Prostate gland (tissue), 2 donors: ENCODE results near the gene CDK5R1. TPM values are rescaled to one million over a fixed set of nuclear protein-coding genes. Genes with fewer than 3 reads are reported as not detected.
"Not testable (repeated sequence)": the region's sequence is repeated elsewhere in the genome, so short reads cannot be mapped to it uniquely, and the experiment has no call there.

ENCODE experiments used
- DNase-seq: peaks from one replicate; pipeline ENCODE4 v3.0.0-alpha.2; 2019; ENCODE audit warnings: low spot score
- H3K27ac ChIP-seq, 2 donors: fragments of 200-600 bp; sonication (generic); 2 replicates each; pipeline ENCODE4 v1.5.1; 2017 to 2019
- H3K27me3 ChIP-seq: fragments of 200-600 bp; sonication (generic); replicated peaks from 2 replicates; pipeline ENCODE4 v1.5.1; 2019; ENCODE audit not compliant: insufficient read depth
- H3K36me3 ChIP-seq, 2 donors: fragments of 200-600 bp; sonication (generic); 1 replicate in 1 of 2; 2 replicates in 1 of 2; pipeline versions ENCODE4 v1.5.1 to v1.8.1; 2017 to 2019
- H3K4me1 ChIP-seq: fragments of 200-600 bp; sonication (generic); replicated peaks from 2 replicates; pipeline ENCODE4 v1.5.1; 2019
- H3K4me3 ChIP-seq, 2 donors: fragments of 200-600 bp; sonication (generic); 2 replicates each; pipeline ENCODE4 v1.5.1; 2017 to 2019
- H3K9me3 ChIP-seq: fragments of 200-600 bp; sonication (generic); 2 replicates; pipeline ENCODE4 v1.5.1; 2017
- CTCF ChIP-seq, 4 experiments: fragments of 200-600 bp in 2 of 4; fragments of 450-650 bp in 2 of 4; sonication (generic) in 2 of 4; IDR thresholded peaks; 1 replicate in 3 of 4; 2 replicates in 1 of 4; pipeline ENCODE4 v1.5.1; 2016 to 2019; ENCODE audit warnings: antibody characterized with exemption in 4 of 4, mild to moderate bottlenecking in 2 of 4, moderate library complexity in 2 of 4
- POLR2A ChIP-seq: fragments of 450-650 bp; IDR thresholded peaks from one replicate; pipeline ENCODE4 v1.6.1; 2016; ENCODE audit warnings: antibody characterized with exemption, mild to moderate bottlenecking
- POLR2AphosphoS5 ChIP-seq: sonication (generic); formaldehyde crosslinking; IDR thresholded peaks from one replicate; pipeline ENCODE4 v1.6.1; 2017; ENCODE audit warnings: antibody characterized with exemption
- WGBS: methylation state at CpG from one replicate; pipeline ENCODE4 v1.1.5; 2018; 5-methylcytosine and 5-hydroxymethylcytosine counted together
- intact Hi-C: fragments of 100-400 bp; cut with DNase I; formaldehyde crosslinking; loops from one replicate; pipeline ENCODE4 v1.14.2; 2022
- total RNA-seq, 2 donors: library from RNA; depleted of rRNA; stranded (reverse); fragments of >200 nt; gene quantifications; one replicate each; pipeline ENCODE4 v1.1.0, GENCODE V29; 2016

CDK5R1 gene
- total RNA-seq, 2 donors from 2014 or later, result 0.46 to 5.1 TPM

DNA sequence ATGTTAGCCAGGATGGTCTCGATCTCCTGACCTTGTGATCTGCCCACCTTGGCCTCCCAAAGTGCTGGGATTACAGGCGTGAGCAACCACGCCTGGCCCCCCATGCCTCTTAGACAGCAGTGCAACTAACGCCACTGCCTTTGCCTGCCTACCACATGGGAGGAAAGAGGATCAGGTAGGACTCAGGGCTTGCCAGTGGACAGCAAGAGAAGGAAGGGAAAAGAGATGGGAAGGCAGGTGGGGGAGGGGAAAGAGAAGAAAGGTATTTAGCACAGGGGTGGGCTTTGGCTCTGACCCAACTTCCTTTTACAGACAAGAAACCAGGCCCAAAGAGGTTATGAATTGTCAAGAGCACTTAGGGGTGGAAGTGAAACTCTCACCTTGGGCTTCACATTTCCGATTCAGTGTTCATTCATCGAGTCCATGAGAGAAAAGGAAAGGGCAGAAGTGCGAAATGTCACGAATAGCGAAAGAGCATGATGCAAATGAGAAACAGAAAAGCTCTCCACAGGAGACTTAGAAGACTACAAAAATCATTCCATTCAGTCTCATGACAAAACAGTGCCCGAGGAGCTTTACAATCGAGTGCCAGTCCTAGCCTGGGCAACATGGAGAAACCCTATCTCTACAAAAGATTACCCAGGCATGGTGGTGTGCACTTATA lies 36.4 kb downstream of the CDK5R1 start:
- 93% methylated on average over 11 of the region's 11 CpGs for WGBS
- Histone ChIP-seq H3K9me3 (no peaks in the 10 kb centered on the region), H3K36me3 (no peaks in the 10 kb centered on the region), H3K4me3 (no peak overlapping the region), H3K4me1 (no peaks in the 10 kb centered on the region), H3K27ac (no peak overlapping the region), H3K27me3 (no peaks in the 10 kb centered on the region)
- DNase-seq, result no peak
- intact Hi-C loops, result no loop called here
- TF ChIP-seq POLR2A (no peak), CTCF (IDR thresholded peaks at IDR 0.05) (no peak), POLR2AphosphoS5 (no peak)

DNA sequence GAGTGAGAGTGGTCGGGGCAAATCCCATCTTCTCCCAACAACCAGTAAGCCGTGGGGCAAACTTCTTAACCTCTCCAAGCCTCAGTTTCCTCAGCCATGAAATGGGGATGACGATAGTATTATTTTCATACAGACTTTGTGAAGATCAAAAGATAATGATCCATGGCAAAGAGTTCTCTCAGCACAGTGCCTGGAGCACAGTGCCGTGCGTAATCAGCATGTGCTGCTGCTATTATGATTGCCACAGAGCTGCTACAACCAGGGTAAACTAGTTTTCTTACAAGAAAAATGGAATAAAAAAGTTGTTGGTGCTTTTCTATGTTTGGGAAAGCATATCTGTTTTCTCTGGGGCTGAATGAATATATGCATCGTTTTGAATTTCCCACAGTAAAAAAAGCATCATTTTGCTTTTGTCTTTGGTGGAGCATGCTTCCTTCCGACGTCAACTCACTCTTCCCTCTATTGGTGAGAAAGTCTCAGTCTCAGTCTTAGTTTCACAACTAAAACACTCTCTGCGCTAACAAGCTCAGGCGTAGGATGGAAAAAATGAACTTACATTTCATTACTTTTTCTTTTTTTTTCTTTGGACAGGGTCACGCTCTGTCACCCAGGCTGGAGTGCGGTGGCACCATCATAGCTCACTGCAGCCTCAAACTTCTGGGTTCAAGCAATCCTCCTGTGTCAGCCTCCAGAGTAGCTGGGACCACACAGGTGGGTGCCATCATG lies 37.2 kb downstream of the CDK5R1 start:
- Histone ChIP-seq H3K27me3 (no peaks in the 10 kb centered on the region), H3K4me3 (no peak overlapping the region), H3K27ac (no peak overlapping the region), H3K4me1 (no peaks in the 10 kb centered on the region), H3K36me3 (no peaks in the 10 kb centered on the region), H3K9me3 (no peaks in the 10 kb centered on the region)
- TF ChIP-seq POLR2A, result no peak
- TF ChIP-seq POLR2AphosphoS5, result no peak
- no peak for TF ChIP-seq CTCF (IDR thresholded peaks at IDR 0.05)
- WGBS, result 89% methylated on average over 12 of the region's 12 CpGs
- intact Hi-C loops, result no loop called here
- no peak for DNase-seq

- not testable (repeated sequence) for H3K9me3 ChIP-seq
Observed at GRCh38 chr17:32524553-32524880, 37.7 kb downstream of the CDK5R1 start.

DNA sequence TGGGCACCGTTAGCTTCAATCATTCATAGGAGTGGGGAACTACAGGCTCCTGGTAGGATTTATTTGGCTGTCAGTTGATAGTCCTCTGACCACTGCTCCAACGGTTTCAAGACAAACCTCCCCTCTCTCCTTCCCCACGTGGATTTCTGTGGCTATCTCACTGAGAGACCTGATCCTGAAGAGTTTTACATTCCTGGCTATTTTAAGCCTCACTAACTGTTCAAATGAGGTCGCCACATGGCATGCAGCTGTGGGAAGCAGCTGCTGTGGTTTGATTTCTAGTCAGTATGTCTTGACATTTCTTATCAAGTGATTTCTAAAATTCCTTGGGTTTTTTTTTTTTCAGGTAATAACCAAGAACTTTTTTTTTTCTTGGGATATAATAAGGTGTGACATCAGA lies 38.3 kb downstream of the CDK5R1 start:
- intact Hi-C loops, result no loop called here
- H3K27me3 ChIP-seq, result no peaks in the 10 kb centered on the region
- TF ChIP-seq POLR2AphosphoS5, result no peak
- no peak for TF ChIP-seq POLR2A
- TF ChIP-seq CTCF (IDR thresholded peaks at IDR 0.05), result no peak
- DNase-seq, result no peak
- WGBS, result 50% methylated on average over 4 of the region's 4 CpGs
- no peaks in the 10 kb centered on the region for H3K9me3 ChIP-seq
- no peaks in the 10 kb centered on the region for H3K36me3 ChIP-seq
- no peak overlapping the region for H3K4me3 ChIP-seq
- no peaks in the 10 kb centered on the region for H3K4me1 ChIP-seq
- no peak overlapping the region for H3K27ac ChIP-seq

More at GRCh38 chr17:32524553-32524880, 37.7 kb downstream of the CDK5R1 start:
- intact Hi-C loops, H3K36me3 ChIP-seq, H3K27ac ChIP-seq, H3K4me3 ChIP-seq, H3K27me3 ChIP-seq, H3K4me1 ChIP-seq, DNase-seq: not testable (repeated sequence)
- 96% methylated on average over 6 of the region's 6 CpGs for WGBS

DNA sequence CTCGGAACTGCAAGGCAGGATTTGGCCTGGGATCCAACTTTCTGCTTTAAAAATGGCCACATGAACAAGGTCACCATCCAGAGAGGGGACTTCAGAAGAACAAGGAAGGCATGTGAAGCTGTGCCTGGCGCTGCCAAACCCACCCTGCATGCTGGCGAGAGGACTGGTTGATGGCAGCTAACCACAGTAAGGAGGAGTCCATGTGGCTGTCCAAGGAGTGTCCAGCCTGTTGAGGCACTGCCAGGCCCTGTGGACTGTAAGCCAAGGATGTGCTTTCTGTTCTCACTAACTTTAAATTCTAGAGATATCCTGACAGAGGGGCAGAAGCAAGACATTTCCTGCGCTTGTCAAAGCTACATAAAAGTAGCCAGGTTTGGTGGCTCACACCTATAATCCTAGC lies 40.4 kb downstream of the CDK5R1 start:
- Histone ChIP-seq H3K27ac (no peak overlapping the region), H3K36me3 (no peaks in the 10 kb centered on the region), H3K4me1 (no peaks in the 10 kb centered on the region), H3K27me3 (no peaks in the 10 kb centered on the region), H3K4me3 (no peak overlapping the region), H3K9me3 (no peaks in the 10 kb centered on the region)
- intact Hi-C loops, result no loop called here
- TF ChIP-seq POLR2AphosphoS5 (no peak), CTCF (IDR thresholded peaks at IDR 0.05) (no peak), POLR2A (no peak)
- 93% methylated on average over 4 of the region's 4 CpGs for WGBS
- no peak for DNase-seq
